Mucosa of stomach (tissue), 1 donor: ENCODE results near the gene MMAB.

Source experiments
- H3K27me3 ChIP-seq: one replicate; pipeline ENCODE4 v1.7.0; 2013; ENCODE audit warnings: mild to moderate bottlenecking, low read length; ENCODE audit not compliant: control insufficient read depth, insufficient read depth
- H3K36me3 ChIP-seq: one replicate; pipeline ENCODE4 v1.7.0; 2013; ENCODE audit warnings: low read length; ENCODE audit not compliant: control insufficient read depth, insufficient read depth
- H3K4me1 ChIP-seq: one replicate; pipeline ENCODE4 v1.7.0; 2013; ENCODE audit warnings: mild to moderate bottlenecking, low read length; ENCODE audit not compliant: control insufficient read depth, insufficient read depth
- H3K4me3 ChIP-seq: one replicate; pipeline ENCODE4 v1.7.0; 2013; ENCODE audit warnings: low read length
- H3K9ac ChIP-seq: one replicate; pipeline ENCODE4 v1.7.0; 2013; ENCODE audit warnings: mild to moderate bottlenecking, low read length, moderate library complexity
- H3K9me3 ChIP-seq: one replicate; pipeline ENCODE4 v1.7.0; 2013; ENCODE audit warnings: mild to moderate bottlenecking, low read length, moderate library complexity; ENCODE audit not compliant: control insufficient read depth
- donor health status: Pancreatic carcinoma.

The MMAB gene

DNA sequence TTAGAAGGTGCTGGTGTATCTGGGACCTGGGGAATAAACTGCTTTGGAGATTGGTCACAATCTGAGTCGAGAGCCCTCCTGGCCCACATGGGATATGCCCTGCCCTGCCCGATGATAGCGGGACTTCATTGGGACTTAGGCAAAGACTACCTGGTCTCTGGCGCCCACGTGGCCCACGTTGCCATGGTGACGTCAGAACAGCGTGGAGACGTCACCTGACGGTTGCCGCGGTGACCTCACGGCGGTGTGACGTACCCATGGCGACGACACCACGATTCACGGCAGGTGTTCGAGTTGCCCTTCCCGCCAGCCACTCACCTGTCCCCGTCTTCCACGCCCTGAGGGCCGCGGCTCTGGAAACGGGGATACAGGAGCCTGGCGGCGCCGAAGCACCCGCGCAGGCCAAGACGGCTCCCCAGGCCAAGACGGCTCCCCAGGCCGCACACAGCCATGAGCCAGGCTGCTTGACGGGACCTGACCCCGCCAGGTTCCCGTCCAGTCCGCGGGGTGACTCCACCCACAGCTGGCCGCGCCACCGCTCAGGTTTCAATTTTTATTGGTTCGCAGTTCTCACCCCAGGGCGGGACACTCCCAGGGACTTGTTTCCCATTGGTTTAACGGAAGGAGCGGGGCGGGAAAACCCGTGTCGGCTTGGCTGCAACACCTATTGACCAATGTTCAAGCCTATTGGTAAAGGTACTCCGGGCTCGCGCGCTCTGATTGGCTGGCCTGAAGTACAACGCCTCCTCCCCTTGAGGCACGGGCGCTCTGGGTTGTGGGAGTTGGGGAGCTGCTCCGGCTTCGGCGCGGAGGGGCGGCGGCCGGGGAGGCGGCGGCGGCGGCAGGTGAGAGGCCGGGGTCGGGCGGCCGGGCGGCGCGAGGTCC is at the start of gene MMAB, which contains the start of gene MVK:
MMAB (minus strand) TSS at position 476 of the 885 bp plus-strand sequence; CDS start at position 452, 24 bp downstream.
MVK (plus strand) TSS at position 766 of the 885 bp plus-strand sequence. CDS start 1,029 bp downstream, outside the sequence.
- no peaks in the 10 kb centered on the region for H3K36me3 ChIP-seq
- H3K9me3 ChIP-seq, result no peaks in the 10 kb centered on the region
- peaks cover 25% of the 10 kb centered on the region for H3K4me1 ChIP-seq
- peak within 1 kb of the TSS; percentile 87 for H3K4me3 ChIP-seq
- H3K9ac ChIP-seq, result peak within 1 kb of the TSS; percentile 76
- no peaks in the 10 kb centered on the region for H3K27me3 ChIP-seq

DNA sequence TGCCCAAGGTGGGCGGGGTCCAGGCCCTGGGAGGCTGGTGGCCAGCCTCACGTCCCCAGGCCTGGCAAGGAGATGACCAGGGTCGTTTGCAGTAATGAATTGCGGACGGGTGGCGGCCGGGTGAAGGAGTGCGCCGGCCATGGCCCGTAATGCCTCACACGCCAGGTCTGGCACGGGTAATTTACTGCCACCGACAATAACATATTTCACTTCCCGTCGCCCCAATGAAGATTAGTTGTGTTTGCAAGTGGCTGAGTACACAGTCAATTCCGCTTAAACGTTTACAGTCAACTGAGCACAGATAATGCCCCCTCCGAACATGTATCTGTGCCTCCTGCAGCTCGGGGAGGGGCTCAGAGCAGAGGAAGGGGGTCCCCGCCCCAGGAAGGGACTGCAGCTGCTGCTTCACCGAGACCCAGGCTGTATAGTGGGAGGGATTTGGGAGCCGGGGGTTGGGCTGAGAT is 48.6 kb upstream of the MMAB start:
- no peak overlapping the region for H3K4me3 ChIP-seq
- H3K9me3 ChIP-seq, result no peaks in the 10 kb centered on the region
- peaks cover 18% of the 10 kb centered on the region for H3K27me3 ChIP-seq
- no peak overlapping the region for H3K9ac ChIP-seq
- no peaks in the 10 kb centered on the region for H3K36me3 ChIP-seq
- H3K4me1 ChIP-seq, result peaks cover 5% of the 10 kb centered on the region

DNA sequence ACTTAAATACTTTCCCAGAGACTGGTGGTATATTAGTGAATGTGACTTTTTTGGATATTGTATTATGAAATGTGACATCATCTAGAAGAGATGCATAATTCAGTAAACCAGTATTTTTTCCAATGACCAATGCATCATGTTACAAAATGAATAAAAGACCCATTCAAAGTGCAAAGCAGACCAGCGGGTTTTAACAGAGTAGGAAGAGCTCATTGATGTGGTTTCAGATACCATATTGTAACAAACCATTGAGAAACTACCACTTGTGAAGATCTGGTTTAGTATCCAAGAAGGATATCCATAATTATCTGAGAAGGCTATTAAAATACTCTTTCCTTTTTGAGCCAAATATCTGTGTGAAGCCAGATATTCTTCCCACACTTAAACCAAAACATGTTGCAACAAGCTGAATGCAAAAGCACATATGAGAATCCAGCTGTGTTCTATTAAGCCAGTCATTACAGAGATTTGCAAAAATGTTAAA is 47.9 kb upstream of the MMAB start:
- no peaks in the 10 kb centered on the region for H3K36me3 ChIP-seq
- H3K4me3 ChIP-seq, result no peak overlapping the region
- H3K4me1 ChIP-seq, result peaks cover 5% of the 10 kb centered on the region
- H3K9me3 ChIP-seq, result no peaks in the 10 kb centered on the region
- H3K9ac ChIP-seq, result no peak overlapping the region
- H3K27me3 ChIP-seq, result peaks cover 12% of the 10 kb centered on the region

DNA sequence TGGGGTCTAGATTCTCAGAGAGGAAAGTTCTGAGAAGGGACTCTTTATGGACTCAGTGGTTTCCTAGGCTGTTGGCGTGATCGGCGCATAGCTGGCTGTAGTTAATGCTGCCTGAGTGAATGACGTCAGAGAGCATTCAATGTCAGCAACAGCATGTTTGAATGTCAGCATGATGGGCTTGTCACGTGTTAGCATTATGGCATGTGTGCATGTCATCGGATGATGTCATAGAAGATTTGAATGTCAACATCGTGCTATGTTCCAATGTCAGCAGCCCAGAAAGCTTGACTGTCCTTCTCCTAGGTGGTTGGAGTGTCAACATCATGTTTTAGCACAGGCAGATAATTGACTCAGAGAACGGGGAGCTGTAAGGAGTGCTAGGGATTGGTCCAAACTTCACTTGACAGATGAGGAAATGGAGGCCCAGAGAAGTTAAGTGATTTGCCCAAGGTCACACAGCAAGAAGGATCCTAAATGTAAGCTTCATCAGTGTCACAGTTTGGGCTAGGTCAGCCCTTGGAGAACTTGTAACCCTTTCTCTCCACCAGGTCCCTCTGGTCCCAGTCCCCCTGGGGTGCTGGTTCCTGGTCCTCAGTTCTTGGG is 45.8 kb upstream of the MMAB start:
- Histone ChIP-seq H3K27me3 (peaks cover 12% of the 10 kb centered on the region), H3K36me3 (no peaks in the 10 kb centered on the region), H3K4me3 (no peak overlapping the region), H3K9ac (no peak overlapping the region), H3K4me1 (peaks cover 5% of the 10 kb centered on the region), H3K9me3 (no peaks in the 10 kb centered on the region)

DNA sequence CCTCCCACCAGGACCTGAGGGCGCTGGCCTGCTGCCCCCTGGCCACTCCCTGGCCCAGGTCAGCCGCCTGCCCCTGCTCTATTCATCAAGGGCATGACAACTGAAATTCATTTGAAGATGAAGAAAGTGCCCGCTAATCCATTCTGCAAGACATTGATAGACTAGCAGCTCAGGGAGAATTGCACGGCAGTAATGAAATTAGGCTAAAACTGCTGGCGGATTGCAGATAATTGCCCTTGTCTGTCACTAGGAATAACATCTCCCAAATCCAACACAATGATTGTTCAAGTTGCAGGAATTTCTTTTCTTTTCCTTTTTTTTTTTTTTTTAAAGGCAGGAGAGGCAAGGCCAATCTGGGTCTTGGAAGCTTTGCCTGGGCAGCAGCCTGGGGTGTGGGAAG is 44.8 kb upstream of the MMAB start:
- peaks cover 17% of the 10 kb centered on the region for H3K27me3 ChIP-seq
- peaks cover 5% of the 10 kb centered on the region for H3K4me1 ChIP-seq
- H3K9me3 ChIP-seq, result no peaks in the 10 kb centered on the region
- H3K9ac ChIP-seq, result no peak overlapping the region
- no peak overlapping the region for H3K4me3 ChIP-seq
- no peaks in the 10 kb centered on the region for H3K36me3 ChIP-seq

DNA sequence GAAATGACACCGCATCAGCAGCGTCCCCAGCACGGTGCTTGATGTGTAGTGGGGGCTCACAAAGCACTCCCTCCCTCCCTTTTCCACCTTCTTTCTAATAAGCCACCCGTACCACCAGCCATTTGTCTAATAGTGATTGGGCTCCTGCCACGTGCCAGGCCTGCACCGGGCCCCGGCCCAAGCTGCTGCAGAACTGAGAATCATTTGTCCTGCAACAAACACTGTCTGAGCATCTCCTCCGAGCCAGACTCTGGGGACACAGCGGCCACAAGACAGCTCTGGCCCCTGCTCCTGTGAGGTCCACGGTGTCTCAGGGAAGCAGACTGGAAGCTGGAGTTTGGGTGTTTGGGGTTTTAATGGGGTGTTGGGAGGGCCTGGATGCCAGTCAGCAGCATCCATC is 44.2 kb upstream of the MMAB start:
- Histone ChIP-seq H3K9me3 (no peaks in the 10 kb centered on the region), H3K4me1 (peaks cover 5% of the 10 kb centered on the region), H3K36me3 (no peaks in the 10 kb centered on the region), H3K9ac (no peak overlapping the region), H3K27me3 (peaks cover 21% of the 10 kb centered on the region), H3K4me3 (no peak overlapping the region)

DNA sequence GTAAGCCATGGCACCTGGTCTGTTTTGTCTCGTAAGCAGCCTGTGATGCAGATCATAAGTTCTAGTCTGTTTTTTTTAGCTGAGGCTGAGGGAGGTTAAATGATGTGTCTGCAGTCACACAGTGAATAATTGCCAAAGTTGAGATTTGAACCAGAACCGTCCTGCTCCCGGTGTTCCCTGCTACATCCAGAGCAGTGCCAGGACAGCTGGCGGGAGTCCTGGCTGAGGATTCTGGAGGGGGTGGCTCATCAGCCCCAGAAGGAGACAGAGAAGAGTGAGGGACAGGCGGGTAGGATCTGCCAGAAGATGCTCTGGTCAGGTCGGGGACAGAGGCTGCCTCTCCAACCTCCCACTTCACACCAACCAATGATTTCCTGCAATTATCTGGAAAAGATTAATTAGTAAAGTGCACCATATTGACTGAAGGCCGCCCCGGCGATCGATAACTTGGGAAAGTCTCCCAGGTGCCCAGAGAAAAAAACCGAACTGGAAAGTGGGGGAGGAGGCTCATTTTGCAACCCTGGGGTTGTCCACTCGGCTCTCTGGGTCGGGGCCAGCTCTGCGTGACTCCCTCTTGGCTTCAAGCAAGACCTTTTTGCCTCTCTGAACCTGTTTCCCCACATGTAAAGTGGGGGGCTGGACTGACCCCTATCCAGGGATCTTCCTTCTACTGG is 42.4 kb upstream of the MMAB start:
- Histone ChIP-seq H3K27me3 (peaks cover 12% of the 10 kb centered on the region), H3K36me3 (no peaks in the 10 kb centered on the region), H3K4me1 (no peaks in the 10 kb centered on the region), H3K4me3 (no peak overlapping the region), H3K9ac (no peak overlapping the region), H3K9me3 (no peaks in the 10 kb centered on the region)

DNA sequence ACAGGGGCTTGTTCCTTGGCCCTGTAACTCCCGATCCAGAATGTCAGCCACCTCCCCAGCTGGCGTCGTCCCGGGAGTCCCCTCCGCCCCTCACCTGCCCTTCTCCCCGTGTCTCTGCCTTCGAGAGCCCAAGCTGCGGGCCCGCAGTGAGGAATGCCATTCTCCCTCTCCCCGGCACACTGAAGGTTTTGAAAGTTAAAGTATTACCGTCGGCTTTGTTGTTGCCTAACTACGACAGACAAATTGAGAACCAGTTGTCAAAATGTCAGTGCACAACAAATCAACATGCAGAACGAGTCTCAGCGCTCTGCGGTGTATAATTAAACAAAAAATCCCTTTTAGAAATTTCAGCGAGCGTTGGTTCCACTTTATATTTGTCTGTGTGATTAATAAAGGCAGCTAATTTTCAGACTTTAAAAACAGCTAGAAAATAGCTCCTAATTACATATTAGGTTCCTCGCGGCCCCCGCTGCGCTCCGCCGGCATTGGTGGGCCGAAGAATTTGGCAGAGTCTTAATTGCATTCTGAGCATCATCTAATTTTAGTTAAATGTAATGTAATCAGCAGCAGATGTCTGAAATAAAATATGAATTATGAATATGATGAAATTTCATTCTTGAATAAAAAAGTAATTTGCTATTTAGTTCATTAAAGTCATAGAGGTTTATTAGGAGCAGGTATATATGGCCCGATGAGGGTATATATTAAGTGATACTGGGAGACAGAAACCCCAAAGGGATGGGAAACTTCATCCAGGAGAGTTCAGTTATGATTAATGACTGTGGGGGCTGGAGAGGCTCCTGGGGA is 40.5 kb upstream of the MMAB start:
- Histone ChIP-seq H3K36me3 (no peaks in the 10 kb centered on the region), H3K9me3 (no peaks in the 10 kb centered on the region), H3K4me1 (no peaks in the 10 kb centered on the region), H3K4me3 (no peak overlapping the region), H3K9ac (no peak overlapping the region), H3K27me3 (peaks cover 12% of the 10 kb centered on the region)

DNA sequence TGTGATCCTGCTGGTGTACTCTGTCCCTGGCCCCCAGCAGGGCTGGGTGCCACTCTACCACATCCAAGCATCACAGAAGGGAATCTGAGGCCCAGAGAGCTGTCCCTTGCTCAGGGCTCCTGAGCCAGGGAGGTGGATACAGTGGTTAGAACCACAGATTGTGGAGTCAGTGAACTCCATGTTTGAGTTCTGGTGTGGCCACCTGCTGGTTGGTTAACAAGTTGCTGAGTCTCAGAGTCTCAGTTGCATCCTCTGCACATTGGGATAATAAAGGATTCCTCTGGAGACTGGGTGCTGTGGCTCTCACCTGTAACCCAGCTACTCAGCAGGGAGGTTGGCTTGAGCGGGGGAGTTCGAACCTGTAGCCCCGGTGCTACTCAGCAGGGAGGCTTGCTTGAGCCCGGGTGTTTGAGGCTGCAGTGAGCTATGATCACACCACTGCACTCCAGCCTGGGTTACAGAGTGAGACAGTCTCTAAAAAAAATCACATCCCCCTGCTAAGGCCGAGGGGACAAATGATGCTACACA is 39.7 kb upstream of the MMAB start:
- Histone ChIP-seq H3K27me3 (peaks cover 13% of the 10 kb centered on the region), H3K4me3 (no peak overlapping the region), H3K9me3 (no peaks in the 10 kb centered on the region), H3K4me1 (no peaks in the 10 kb centered on the region), H3K9ac (no peak overlapping the region), H3K36me3 (no peaks in the 10 kb centered on the region)

DNA sequence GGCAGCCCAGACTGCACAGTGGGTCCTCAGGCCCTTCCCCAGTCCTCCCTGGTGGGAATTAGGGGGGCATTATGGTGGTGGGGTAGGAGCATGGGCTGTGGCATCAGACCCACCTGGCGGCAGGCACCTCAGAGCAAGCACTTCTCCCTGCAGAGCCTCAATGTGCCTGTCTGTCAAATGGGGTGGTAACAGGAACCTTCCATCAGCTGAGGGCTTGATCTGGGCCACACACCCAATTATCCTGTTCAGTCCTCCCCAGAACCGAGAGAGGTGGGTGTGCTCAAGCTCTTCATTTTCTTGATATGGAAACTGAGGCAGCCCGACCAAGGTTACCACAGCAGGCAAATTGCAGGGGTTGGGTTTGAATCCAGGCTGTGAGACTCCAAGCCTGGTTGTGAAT is 38.7 kb upstream of the MMAB start:
- Histone ChIP-seq H3K4me3 (no peak overlapping the region), H3K4me1 (no peaks in the 10 kb centered on the region), H3K9ac (no peak overlapping the region), H3K9me3 (no peaks in the 10 kb centered on the region), H3K27me3 (peaks cover 18% of the 10 kb centered on the region), H3K36me3 (no peaks in the 10 kb centered on the region)

DNA sequence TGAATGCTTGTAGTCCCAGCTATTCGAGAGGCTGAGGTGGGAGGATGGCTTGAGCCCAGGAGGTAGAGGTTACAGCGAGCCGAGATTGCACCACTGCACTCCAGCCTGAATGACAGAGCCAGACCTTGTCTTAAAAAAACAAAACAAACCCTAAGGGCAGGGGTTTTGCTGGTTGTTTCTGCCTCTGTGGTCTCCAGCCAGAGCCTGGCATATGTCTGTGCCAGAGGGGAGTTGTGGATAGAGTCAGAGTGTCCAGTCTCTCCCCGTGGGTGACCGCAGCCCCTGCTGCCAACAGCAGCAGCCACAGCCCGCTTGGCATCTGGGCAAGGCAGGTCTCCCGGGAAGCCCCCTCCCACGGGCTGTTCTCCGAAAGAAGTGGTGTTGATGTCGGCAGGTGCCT is 37.9 kb upstream of the MMAB start:
- H3K4me3 ChIP-seq, result no peak overlapping the region
- no peaks in the 10 kb centered on the region for H3K36me3 ChIP-seq
- H3K9me3 ChIP-seq, result no peaks in the 10 kb centered on the region
- peaks cover 3% of the 10 kb centered on the region for H3K4me1 ChIP-seq
- no peak overlapping the region for H3K9ac ChIP-seq
- peaks cover 26% of the 10 kb centered on the region for H3K27me3 ChIP-seq
